Adrenal gland (tissue), 5 donors: Measurements from ENCODE around the gene CPVL.

Experiments used
- POLR2A ChIP-seq, 2 donors: fragments of 450-650 bp; IDR thresholded peaks; one replicate each; pipeline ENCODE4 v1.6.1; 2017; ENCODE audit warnings: antibody characterized with exemption in 2 of 2, mild to moderate bottlenecking in 2 of 2, moderate library complexity in 1 of 2
- TF ChIP-seq, protein P1 (sequence below), 6 experiments: fragments of 450-650 bp in 4 of 6; fragments of 200-600 bp in 2 of 6; sonication (generic) in 1 of 6; IDR thresholded peaks; 1 replicate in 5 of 6; 2 replicates in 1 of 6; pipeline versions ENCODE4 v1.5.1 to v1.8.0; 2016 to 2021; ENCODE audit warnings: antibody characterized with exemption in 6 of 6, mild to moderate bottlenecking in 2 of 6, moderate library complexity in 1 of 6
- donor health status: DM: no; HTN: no; CAD: no.

DNA sequence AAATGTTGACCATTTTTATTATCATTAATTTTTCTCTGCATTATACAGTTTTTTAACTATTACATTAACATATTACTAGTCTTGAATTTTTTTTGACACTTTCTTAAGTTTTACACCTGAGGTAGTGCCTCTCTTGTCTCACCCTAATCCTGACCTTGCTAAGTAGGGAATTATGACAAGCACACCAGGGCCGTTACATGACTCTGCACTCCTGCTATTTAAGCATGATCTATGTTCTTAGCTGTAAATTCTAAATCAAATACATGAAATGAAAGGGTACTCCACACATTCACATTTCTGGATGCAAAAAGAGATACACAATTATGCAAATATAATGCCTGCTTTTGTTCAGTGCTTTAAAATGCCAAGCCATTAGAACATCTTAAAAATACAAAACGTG, 23.6 kb downstream of the CPVL start:
- TF ChIP-seq, protein P1, sequence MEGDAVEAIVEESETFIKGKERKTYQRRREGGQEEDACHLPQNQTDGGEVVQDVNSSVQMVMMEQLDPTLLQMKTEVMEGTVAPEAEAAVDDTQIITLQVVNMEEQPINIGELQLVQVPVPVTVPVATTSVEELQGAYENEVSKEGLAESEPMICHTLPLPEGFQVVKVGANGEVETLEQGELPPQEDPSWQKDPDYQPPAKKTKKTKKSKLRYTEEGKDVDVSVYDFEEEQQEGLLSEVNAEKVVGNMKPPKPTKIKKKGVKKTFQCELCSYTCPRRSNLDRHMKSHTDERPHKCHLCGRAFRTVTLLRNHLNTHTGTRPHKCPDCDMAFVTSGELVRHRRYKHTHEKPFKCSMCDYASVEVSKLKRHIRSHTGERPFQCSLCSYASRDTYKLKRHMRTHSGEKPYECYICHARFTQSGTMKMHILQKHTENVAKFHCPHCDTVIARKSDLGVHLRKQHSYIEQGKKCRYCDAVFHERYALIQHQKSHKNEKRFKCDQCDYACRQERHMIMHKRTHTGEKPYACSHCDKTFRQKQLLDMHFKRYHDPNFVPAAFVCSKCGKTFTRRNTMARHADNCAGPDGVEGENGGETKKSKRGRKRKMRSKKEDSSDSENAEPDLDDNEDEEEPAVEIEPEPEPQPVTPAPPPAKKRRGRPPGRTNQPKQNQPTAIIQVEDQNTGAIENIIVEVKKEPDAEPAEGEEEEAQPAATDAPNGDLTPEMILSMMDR (IDR thresholded peaks at IDR 0.05), result no peak
- TF ChIP-seq POLR2A (IDR thresholded peaks at IDR 0.05), result no peak
